Adrenal gland (tissue), 12 donors: ENCODE measurements around the gene EML6. TPM values are rescaled to one million over a fixed set of nuclear protein-coding genes. Genes with fewer than 3 reads are reported as not detected.

Source experiments
- DNase-seq, 7 donors: peaks; one replicate each; pipeline ENCODE4 v3.0.0-alpha.2; 2019 to 2020
- H3K27ac ChIP-seq, 5 donors: fragments of 200-600 bp; sonication (generic) in 4 of 5; 1 replicate in 3 of 5; 2 replicates in 2 of 5; pipeline versions ENCODE4 v1.5.1 to v1.8.0; 2016 to 2020; ENCODE audit warnings: mild to moderate bottlenecking in 1 of 5
- H3K27me3 ChIP-seq: fragments of 200-600 bp; 2 replicates; pipeline ENCODE4 v1.8.0; 2021
- H3K36me3 ChIP-seq, 2 donors: fragments of 200-600 bp; replicated peaks in 1 of 2; 1 replicate in 1 of 2; 2 replicates in 1 of 2; pipeline versions ENCODE4 v1.5.1 to v1.8.0; 2018 to 2022
- H3K4me1 ChIP-seq, 2 donors: fragments of 200-600 bp; replicated peaks in 1 of 2; 1 replicate in 1 of 2; 2 replicates in 1 of 2; pipeline versions ENCODE4 v1.5.1 to v1.8.0; 2018 to 2021
- H3K4me3 ChIP-seq, 4 donors: fragments of 200-600 bp; sonication (generic) in 3 of 4; one replicate each; pipeline ENCODE4 v1.5.1; 2016 to 2018
- H3K9me3 ChIP-seq, 3 donors: fragments of 200-600 bp; sonication (generic) in 1 of 3; replicated peaks in 1 of 3; 1 replicate in 2 of 3; 2 replicates in 1 of 3; pipeline versions ENCODE4 v1.5.1 to v1.8.0; 2016 to 2021
- CTCF ChIP-seq, 6 experiments: fragments of 450-650 bp in 4 of 6; fragments of 200-600 bp in 2 of 6; sonication (generic) in 1 of 6; IDR thresholded peaks; 1 replicate in 5 of 6; 2 replicates in 1 of 6; pipeline versions ENCODE4 v1.5.1 to v1.8.0; 2016 to 2021; ENCODE audit warnings: antibody characterized with exemption in 6 of 6, mild to moderate bottlenecking in 2 of 6, moderate library complexity in 1 of 6
- POLR2A ChIP-seq, 2 donors: fragments of 450-650 bp; IDR thresholded peaks; one replicate each; pipeline ENCODE4 v1.6.1; 2017; ENCODE audit warnings: antibody characterized with exemption in 2 of 2, mild to moderate bottlenecking in 2 of 2, moderate library complexity in 1 of 2
- WGBS, 4 donors: extraction: QIAGEN DNeasy Blood & Tissue Kit in 2 of 4; methylation state at CpG; one replicate each; pipeline versions ENCODE4 v1.1.5 to v1.1.7; 2013 to 2017; 5-methylcytosine and 5-hydroxymethylcytosine counted together
- intact Hi-C, 2 donors: fragments of 100-400 bp; cut with DNase I; formaldehyde crosslinking; loops; one replicate each; pipeline versions ENCODE4 v1.14.1 to v1.15.0; 2022 to 2023
- polyA plus RNA-seq, 3 donors: library from polyadenylated mRNA; stranded (reverse); fragments of 200-250 nt in 2 of 3; fragments of 350-450 nt in 1 of 3; fragmentation: Illumina TruSeq in 1 of 3; extraction: RNeasy Lipid Tissue Mini Kit (QIAGEN cat#74804) in 1 of 3; gene quantifications; one replicate each; pipeline ENCODE4 v1.2.3, GENCODE V29; 2013 to 2014
- total RNA-seq, 9 donors: library from RNA; depleted of rRNA in 4 of 9; stranded (reverse); fragments of >200 nt in 4 of 9; fragments of 120-200 nt in 1 of 9; fragmentation: NEBNext Ultra II Directional in 1 of 9; extraction: Animal tissue kit (Norgen Biotek cat#: 25700) in 1 of 9; gene quantifications; one replicate each; pipeline versions ENCODE4 v1.1.0 to v1.2.4, GENCODE V29; 2013 to 2023
- donor health status: healthy with polysubstance abuse.
- donor health status: Bipolar disorder and iron deficiency.
- donor health status: DM: yes; HTN: yes; CAD: no.
- donor health status: DM: no; HTN: no; CAD: no.
- donor health status: DM: no; HTN: no; CAD: no.
- donor health status: DM: yes; HTN: yes; CAD: no.

The EML6 gene
- total and polyA plus RNA-seq, 12 donors = 6.0 to 19.3 (median 10.9) TPM

GRCh38 chr2:54755641-54756326, 32.3 kb downstream of the EML6 start:
- Histone ChIP-seq H3K4me3 (no peak overlapping the region), H3K4me1 (no peaks in the 10 kb centered on the region), H3K36me3 (no peaks in the 10 kb centered on the region), H3K27ac (no peak overlapping the region), H3K9me3 (no peaks in the 10 kb centered on the region), H3K27me3 (no peaks in the 10 kb centered on the region)
- 73 to 83% (median 79%) methylated on average over 9 of the region's 9 CpGs for WGBS, 4 donors
- intact Hi-C loops = no loop called here
- TF ChIP-seq CTCF (IDR thresholded peaks at IDR 0.05) (no peak), POLR2A (IDR thresholded peaks at IDR 0.05) (no peak)
- no peak for DNase-seq

GRCh38 chr2:54757500-54757899, 34.0 kb downstream of the EML6 start:
- 55 to 63% (median 61%) methylated on average over 4 of the region's 4 CpGs for WGBS, 4 donors
- TF ChIP-seq POLR2A (IDR thresholded peaks at IDR 0.05) (peak in 1 of 2 donors; percentile 15), CTCF (IDR thresholded peaks at IDR 0.05) (no peak)
- intact Hi-C loops = no loop called here
- Histone ChIP-seq H3K36me3 (no peaks in the 10 kb centered on the region), H3K4me3 (peak overlapping the region in 1 of 4 donors; percentile 25), H3K4me1 (no peaks in the 10 kb centered on the region), H3K27ac (peak overlapping the region; percentile 24 to 64 (median 60)), H3K9me3 (no peaks in the 10 kb centered on the region), H3K27me3 (no peaks in the 10 kb centered on the region)
- peak in 6 of 7 donors; percentile 30 to 67 (median 53) for DNase-seq

GRCh38 chr2:54758951-54759350, 35.5 kb downstream of the EML6 start:
- no peaks in the 10 kb centered on the region for H3K27me3 ChIP-seq
- intact Hi-C loops = no loop called here
- H3K27ac ChIP-seq = peak overlapping the region in 1 of 5 donors; percentile 2
- no peaks in the 10 kb centered on the region for H3K36me3 ChIP-seq
- TF ChIP-seq CTCF (IDR thresholded peaks at IDR 0.05) (no peak), POLR2A (IDR thresholded peaks at IDR 0.05) (no peak)
- no peak for DNase-seq
- WGBS, 4 donors = 73 to 100% (median 86%) methylated on average over 1 of the region's 1 CpG
- H3K4me1 ChIP-seq = no peaks in the 10 kb centered on the region
- H3K4me3 ChIP-seq = no peak overlapping the region
- H3K9me3 ChIP-seq = no peaks in the 10 kb centered on the region

- Histone ChIP-seq H3K27ac (no peak overlapping the region), H3K9me3 (no peaks in the 10 kb centered on the region), H3K4me1 (no peaks in the 10 kb centered on the region), H3K36me3 (no peaks in the 10 kb centered on the region), H3K27me3 (no peaks in the 10 kb centered on the region), H3K4me3 (no peak overlapping the region)
- 89 to 94% (median 93%) methylated on average over 2 of the region's 2 CpGs for WGBS, 4 donors
- no peak for DNase-seq
- TF ChIP-seq CTCF (IDR thresholded peaks at IDR 0.05) (no peak), POLR2A (IDR thresholded peaks at IDR 0.05) (no peak)
- intact Hi-C loops = no loop called here
These were observed 36.8 kb downstream of the EML6 start for GRCh38 chr2:54760310-54760709.
